GM12891 (cell line): ENCODE data around the gene ZNF280B.

Experiments
- PAX5 ChIP-seq: IDR thresholded peaks from 2 replicates; pipeline ENCODE4 v1.6.1; 2011; ENCODE audit warnings: low read length, moderate library complexity, mild to moderate bottlenecking; ENCODE audit not compliant: insufficient read depth, severe bottlenecking
- POLR2A ChIP-seq: IDR thresholded peaks from 2 replicates; pipeline ENCODE4 v1.6.1; 2011; ENCODE audit warnings: low read depth, low read length, control low read depth
- POLR2AphosphoS5 ChIP-seq: IDR thresholded peaks from 2 replicates; pipeline ENCODE4 v1.6.1; 2011; ENCODE audit warnings: low read depth, low read length, control low read depth
- SPI1 ChIP-seq: IDR thresholded peaks from 2 replicates; pipeline ENCODE4 v1.6.1; 2011; ENCODE audit warnings: low read depth, low read length, control low read depth
- TAF1 ChIP-seq: IDR thresholded peaks from 2 replicates; pipeline ENCODE4 v1.6.1; 2011; ENCODE audit warnings: low read depth, low read length, control low read depth

DNA sequence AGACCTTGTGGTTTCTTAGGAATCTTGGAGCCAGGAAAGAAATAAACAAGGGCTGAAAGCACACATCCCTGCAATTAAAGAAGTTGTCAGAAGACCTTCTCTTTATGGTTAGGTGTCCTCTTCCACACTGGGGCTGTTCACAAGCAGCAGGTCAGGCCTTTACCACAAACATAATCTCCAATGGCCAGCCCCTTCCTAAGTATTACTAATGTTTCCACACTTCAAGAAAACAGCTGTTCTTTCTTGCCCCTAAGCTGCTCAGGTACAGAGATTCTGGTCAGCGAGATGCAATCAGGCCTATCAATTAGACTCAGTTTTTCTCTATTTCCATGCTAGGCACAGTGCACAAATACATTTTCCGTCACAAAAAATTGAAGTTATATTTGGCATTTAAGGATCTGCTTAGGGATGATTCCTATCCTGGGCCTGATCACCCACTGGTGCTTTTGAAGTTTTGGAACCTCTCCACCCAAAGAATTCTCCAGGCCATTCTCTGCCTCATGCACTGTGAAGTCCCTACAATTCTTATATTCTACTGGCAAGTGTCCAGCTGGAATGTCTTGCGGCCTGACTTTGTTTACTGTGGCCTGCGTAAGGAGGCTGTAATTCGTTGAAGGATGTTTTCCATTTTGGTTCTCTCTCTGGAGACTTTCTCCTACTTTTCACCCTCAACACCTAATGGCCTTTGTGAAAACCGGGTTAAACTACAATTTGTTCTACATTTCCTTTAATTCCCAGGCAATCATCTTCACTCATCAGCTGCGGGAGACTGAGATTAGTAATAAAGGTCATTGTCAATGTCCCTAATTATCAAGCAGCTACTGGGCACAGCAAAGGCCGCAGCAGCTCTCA is 45.4 kb upstream of the ZNF280B start:
- TF ChIP-seq POLR2A, result no peak
- TF ChIP-seq POLR2AphosphoS5, result no peak
- TF ChIP-seq PAX5, result no peak
- TF ChIP-seq TAF1, result no peak
- no peak for TF ChIP-seq SPI1
